WTC11 (cell line): ENCODE results near the gene CMTM1.

Experiments used
- NFYB ChIP-seq: sonication (generic); formaldehyde crosslinking; conservative IDR thresholded peaks from 2 replicates; pipeline ENCODE4 v1.8.0; 2022; ENCODE audit warnings: low read depth, missing genetic modification reagents
- NR2C2 ChIP-seq: sonication (generic); formaldehyde crosslinking; IDR thresholded peaks from 2 replicates; pipeline ENCODE4 v1.8.0; 2022; ENCODE audit warnings: mild to moderate bottlenecking, missing genetic modification reagents
- TP53 ChIP-seq: sonication (generic); formaldehyde crosslinking; IDR thresholded peaks from 2 replicates; pipeline ENCODE4 v1.8.1; 2023; ENCODE audit warnings: mild to moderate bottlenecking, missing genetic modification reagents
- ZBTB21 ChIP-seq: sonication (generic); formaldehyde crosslinking; IDR thresholded peaks from 2 replicates; pipeline ENCODE4 v1.8.1; 2023; ENCODE audit warnings: mild to moderate bottlenecking, missing genetic modification reagents, borderline replicate concordance
- TF ChIP-seq, protein P1 (sequence below): fragments of 200-600 bp; IDR thresholded peaks from 2 replicates; pipeline ENCODE4 v1.8.0; 2022; ENCODE audit warnings: antibody characterized with exemption
- TF ChIP-seq, protein P2 (sequence below): fragments of 250-450 bp; sonication (Bioruptor Pico); IDR thresholded peaks from 2 replicates; pipeline ENCODE4 v2.1.2; 2022; ENCODE audit warnings: mild to moderate bottlenecking, moderate library complexity

DNA sequence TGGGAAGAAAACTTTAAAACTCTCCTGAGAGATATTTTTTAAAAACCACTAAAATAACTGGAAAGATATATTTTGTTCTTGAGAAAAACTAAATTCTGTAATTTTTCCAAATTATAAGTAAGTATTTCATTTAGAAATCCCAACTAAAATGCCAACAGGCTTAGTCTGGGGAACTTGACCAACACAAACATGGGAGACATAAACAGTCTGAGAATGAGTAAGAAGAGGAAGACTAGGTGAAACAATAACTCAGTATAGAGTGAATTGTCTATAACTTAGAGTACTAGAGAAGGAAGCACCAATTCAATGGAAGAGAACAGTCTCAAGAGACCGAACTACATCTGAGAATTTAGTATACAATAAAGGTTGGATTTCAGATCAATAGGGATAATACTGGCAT lies 2.9 kb downstream of the CMTM1 start:
- TF ChIP-seq NFYB (no peak), NR2C2 (CRISPR knock-in tag) (no peak), ZBTB21 (CRISPR knock-in tag) (no peak), TP53 (CRISPR knock-in tag) (no peak)
- TF ChIP-seq, protein P1, sequence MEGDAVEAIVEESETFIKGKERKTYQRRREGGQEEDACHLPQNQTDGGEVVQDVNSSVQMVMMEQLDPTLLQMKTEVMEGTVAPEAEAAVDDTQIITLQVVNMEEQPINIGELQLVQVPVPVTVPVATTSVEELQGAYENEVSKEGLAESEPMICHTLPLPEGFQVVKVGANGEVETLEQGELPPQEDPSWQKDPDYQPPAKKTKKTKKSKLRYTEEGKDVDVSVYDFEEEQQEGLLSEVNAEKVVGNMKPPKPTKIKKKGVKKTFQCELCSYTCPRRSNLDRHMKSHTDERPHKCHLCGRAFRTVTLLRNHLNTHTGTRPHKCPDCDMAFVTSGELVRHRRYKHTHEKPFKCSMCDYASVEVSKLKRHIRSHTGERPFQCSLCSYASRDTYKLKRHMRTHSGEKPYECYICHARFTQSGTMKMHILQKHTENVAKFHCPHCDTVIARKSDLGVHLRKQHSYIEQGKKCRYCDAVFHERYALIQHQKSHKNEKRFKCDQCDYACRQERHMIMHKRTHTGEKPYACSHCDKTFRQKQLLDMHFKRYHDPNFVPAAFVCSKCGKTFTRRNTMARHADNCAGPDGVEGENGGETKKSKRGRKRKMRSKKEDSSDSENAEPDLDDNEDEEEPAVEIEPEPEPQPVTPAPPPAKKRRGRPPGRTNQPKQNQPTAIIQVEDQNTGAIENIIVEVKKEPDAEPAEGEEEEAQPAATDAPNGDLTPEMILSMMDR = no peak
- TF ChIP-seq, protein P2, sequence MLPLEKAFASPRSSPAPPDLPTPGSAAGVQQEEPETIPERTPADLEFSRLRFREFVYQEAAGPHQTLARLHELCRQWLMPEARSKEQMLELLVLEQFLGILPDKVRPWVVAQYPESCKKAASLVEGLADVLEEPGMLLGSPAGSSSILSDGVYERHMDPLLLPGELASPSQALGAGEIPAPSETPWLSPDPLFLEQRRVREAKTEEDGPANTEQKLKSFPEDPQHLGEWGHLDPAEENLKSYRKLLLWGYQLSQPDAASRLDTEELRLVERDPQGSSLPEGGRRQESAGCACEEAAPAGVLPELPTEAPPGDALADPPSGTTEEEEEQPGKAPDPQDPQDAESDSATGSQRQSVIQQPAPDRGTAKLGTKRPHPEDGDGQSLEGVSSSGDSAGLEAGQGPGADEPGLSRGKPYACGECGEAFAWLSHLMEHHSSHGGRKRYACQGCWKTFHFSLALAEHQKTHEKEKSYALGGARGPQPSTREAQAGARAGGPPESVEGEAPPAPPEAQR (CRISPR knock-in tag) = no peak
